Activated T-cell treated with anti-CD3 and anti-CD28 coated beads, Interleukin-2, amount 50 U/mL, for 72 hours (primary cell): ENCODE data around the gene COL1A1. TPM values are rescaled to one million over a fixed set of nuclear protein-coding genes. Genes with fewer than 3 reads are reported as not detected.

Source experiments
- ATAC-seq, 2 donors: fragments of 150-1000 bp; cut with Tn5 transposase; replicated peaks in 1 of 2; 2 replicates each; pipeline ENCODE4 v1.10.0; 2021; ENCODE audit warnings: moderate library complexity in 2 of 2, mild to moderate bottlenecking in 1 of 2
- DNase-seq, 2 donors: peaks; one replicate each; pipeline ENCODE4 v3.0.0; 2021 to 2022; ENCODE audit warnings: mixed read lengths in 1 of 2
- H3K27ac Mint-ChIP-seq: one replicate; pipeline ENCODE4 v1.8.0; 2022; ENCODE audit warnings: mild to moderate bottlenecking, moderate library complexity, mixed read lengths
- H3K27me3 Mint-ChIP-seq: one replicate; pipeline ENCODE4 v1.8.0; 2022; ENCODE audit warnings: low read depth, mixed read lengths
- H3K36me3 Mint-ChIP-seq, 2 donors: one replicate each; pipeline ENCODE4 v1.8.0; 2022; ENCODE audit warnings: mixed read lengths in 2 of 2, mild to moderate bottlenecking in 1 of 2; ENCODE audit not compliant: insufficient read depth in 2 of 2
- H3K4me1 Mint-ChIP-seq: one replicate; pipeline ENCODE4 v1.8.0; 2022; ENCODE audit warnings: low read depth, mixed read lengths
- H3K4me3 Mint-ChIP-seq, 2 donors: one replicate each; pipeline ENCODE4 v1.8.0; 2022; ENCODE audit warnings: mild to moderate bottlenecking in 2 of 2, mixed read lengths in 2 of 2, moderate library complexity in 2 of 2
- H3K9me3 Mint-ChIP-seq, 2 donors: one replicate each; pipeline ENCODE4 v1.8.0; 2022; ENCODE audit warnings: mixed read lengths in 2 of 2
- total RNA-seq, 2 donors: library from RNA; stranded (reverse); gene quantifications; one replicate each; pipeline ENCODE4 v1.2.3, GENCODE V29; 2022

The COL1A1 gene
- total RNA-seq: 10 to 100 TPM in 1 of 2 donors, 1 to 10 TPM in 1; 9.8 to 10.3 TPM

DNA sequence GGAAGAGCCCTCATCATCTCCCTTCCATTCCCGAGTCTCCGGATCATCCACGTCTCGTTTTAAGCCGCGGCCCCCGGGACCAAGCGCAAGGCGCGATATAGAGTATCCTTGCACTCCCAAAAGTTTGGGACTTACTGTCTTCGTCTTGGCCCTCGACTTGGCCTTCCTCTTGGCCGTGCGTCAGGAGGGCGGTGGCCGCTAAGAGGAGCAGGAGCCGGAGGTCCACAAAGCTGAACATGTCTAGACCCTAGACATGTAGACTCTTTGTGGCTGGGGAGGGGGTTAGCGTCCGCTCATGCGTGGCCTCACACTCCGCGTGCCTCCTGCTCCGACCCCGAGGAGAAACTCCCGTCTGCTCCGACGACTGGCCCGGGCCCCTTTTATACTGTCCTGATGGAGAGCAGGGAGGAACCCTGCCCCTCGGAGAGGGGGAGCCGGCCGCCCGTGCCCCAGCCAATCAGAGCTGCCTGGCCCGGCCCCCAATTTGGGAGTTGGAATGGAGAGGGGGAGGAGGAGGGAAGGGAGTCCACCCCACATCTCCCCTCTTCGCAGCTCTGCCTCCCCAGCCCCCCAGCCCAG is at the start of gene COL1A1:
Gene COL1A1, minus strand, starts transcription at position 356 of the 579 bp plus-strand sequence. Its CDS starts 118 bp downstream, at position 238.
- H3K27ac Mint-ChIP-seq: peak within 1 kb of the TSS; percentile 35

DNA sequence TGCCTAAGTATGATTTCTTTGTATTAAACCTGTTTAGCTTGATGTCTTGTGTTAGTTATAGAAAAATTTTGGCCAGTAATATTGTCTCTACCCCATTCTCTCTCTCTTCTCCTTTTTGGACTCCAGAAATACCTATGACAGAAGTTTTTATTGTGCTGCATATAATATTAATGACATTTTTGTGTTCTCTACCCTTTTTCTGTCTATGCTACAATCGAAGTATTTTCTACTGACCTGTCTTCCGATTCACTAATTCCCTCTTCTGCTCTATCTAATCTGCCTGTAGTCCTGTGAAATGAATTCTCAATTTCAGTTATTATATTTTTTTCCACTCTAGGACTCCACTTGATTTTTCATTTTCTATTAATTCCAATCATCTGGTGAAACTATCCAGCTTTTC is 46.8 kb upstream of the COL1A1 start:
- ATAC-seq (no peak), DNase-seq (no peak)
- Mint-ChIP-seq H3K36me3 (peaks cover 8 to 10% of the 10 kb centered on the region in 2 donors), H3K4me1 (no peaks in the 10 kb centered on the region), H3K27ac (no peak overlapping the region), H3K4me3 (no peak overlapping the region), H3K9me3 (peaks cover 4 to 11% of the 10 kb centered on the region in 2 donors), H3K27me3 (peaks cover 15% of the 10 kb centered on the region)

More for the DNA sequence above, at the start of gene COL1A1:
- ATAC-seq: no peak
- Mint-ChIP-seq H3K36me3 (no peaks in the 10 kb centered on the region), H3K4me3 (peak within 1 kb of the TSS; percentile 86 to 87), H3K27me3 (peaks cover 55% of the 10 kb centered on the region), H3K9me3 (no peaks in the 10 kb centered on the region), H3K4me1 (peaks cover 18% of the 10 kb centered on the region)
- DNase-seq: peak in 1 of 2 donors; percentile 12

DNA sequence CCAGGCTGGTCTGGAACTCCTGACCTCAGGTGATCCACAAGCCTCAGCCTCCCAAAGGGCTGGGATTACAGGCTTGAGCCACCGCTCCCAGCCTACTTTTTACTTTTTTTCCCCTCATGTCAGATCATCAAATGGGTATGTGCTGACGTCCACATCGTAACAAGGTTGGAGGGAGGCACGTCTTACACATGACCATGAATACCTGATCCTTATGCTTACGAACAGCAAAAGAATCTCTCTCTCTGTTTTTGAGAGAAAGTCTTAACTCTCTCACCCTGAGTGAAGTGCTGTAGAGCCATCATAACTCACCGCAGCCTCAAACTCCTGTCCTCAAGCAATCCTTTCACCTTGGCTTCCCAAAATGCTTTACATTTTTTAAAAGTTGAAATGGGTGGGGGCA is 43.3 kb upstream of the COL1A1 start:
- ATAC-seq: no peak
- Mint-ChIP-seq H3K36me3 (peaks cover 8 to 10% of the 10 kb centered on the region in 2 donors), H3K4me1 (no peaks in the 10 kb centered on the region), H3K27me3 (peaks cover 39% of the 10 kb centered on the region), H3K27ac (no peak overlapping the region), H3K9me3 (peaks cover 4 to 11% of the 10 kb centered on the region in 2 donors), H3K4me3 (no peak overlapping the region)
- no peak for DNase-seq

DNA sequence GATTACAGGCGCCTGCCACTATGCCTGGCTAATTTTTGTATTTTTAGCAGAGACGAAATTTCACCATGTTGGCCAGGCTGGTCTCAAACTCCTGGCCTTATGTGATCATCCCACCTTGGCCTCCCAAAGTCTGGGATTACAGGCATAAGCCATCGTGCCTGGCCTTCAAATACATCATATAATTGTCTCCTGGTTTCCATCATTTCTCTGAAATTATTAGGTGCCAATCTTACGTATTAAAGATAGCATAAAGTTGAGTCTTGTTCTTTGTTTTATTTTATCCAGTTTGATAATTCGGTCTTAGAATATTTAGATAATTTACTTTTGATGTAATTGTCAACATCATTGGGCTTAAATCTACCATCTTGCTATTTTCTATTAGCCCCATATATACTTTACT is 40.0 kb upstream of the COL1A1 start:
- DNase-seq: no peak
- no peaks in the 10 kb centered on the region for H3K36me3 Mint-ChIP-seq
- H3K9me3 Mint-ChIP-seq: no peaks in the 10 kb centered on the region
- no peak for ATAC-seq
- H3K27me3 Mint-ChIP-seq: peaks cover 53% of the 10 kb centered on the region
- H3K4me1 Mint-ChIP-seq: no peaks in the 10 kb centered on the region
- no peak overlapping the region for H3K27ac Mint-ChIP-seq
- no peak overlapping the region for H3K4me3 Mint-ChIP-seq

DNA sequence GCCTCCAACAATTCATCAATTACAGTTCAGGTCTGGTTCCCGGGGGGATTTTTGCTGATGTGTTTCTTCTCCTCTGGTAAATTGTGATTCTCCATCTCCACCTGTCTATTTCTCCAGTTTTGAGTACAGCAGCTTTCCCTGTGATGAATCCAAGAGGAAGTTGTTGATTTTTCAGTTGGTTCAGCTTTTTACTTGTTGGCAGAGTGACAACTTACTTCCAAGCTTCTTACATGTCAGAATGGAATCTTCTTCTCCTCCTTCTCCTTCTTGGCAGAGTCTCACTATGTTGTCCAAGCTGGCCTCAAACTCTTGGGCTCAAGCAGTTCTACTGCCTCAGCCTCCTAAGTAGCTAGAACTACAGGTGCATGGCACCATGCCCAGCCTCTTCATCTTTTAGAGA is 39.4 kb upstream of the COL1A1 start:
- no peak overlapping the region for H3K4me3 Mint-ChIP-seq
- H3K27me3 Mint-ChIP-seq: peaks cover 58% of the 10 kb centered on the region
- no peaks in the 10 kb centered on the region for H3K36me3 Mint-ChIP-seq
- ATAC-seq (no peak), DNase-seq (no peak)
- no peak overlapping the region for H3K27ac Mint-ChIP-seq
- H3K9me3 Mint-ChIP-seq: no peaks in the 10 kb centered on the region
- no peaks in the 10 kb centered on the region for H3K4me1 Mint-ChIP-seq

DNA sequence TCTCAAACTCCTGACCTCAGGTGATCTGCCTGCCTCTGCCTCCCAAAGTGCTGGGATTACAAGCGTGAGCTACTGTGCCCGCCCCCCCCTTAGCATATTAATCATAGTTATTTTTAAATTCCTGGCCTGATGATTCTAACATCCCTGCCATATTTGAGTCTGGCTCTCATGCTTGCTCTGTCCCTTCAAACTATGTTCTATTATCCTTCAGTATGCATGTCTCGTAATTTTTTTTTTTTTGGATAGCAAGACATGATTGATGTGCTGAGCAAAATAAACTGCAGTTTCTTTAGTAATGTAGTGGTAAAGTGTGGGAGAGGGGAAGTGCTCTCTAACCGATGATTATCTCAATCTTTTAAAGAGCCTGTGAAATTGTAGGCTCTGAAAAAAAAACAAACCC is 38.5 kb upstream of the COL1A1 start:
- no peak overlapping the region for H3K4me3 Mint-ChIP-seq
- no peaks in the 10 kb centered on the region for H3K9me3 Mint-ChIP-seq
- H3K27me3 Mint-ChIP-seq: peaks cover 68% of the 10 kb centered on the region
- no peaks in the 10 kb centered on the region for H3K36me3 Mint-ChIP-seq
- H3K4me1 Mint-ChIP-seq: no peaks in the 10 kb centered on the region
- DNase-seq (no peak), ATAC-seq (no peak)
- H3K27ac Mint-ChIP-seq: no peak overlapping the region

DNA sequence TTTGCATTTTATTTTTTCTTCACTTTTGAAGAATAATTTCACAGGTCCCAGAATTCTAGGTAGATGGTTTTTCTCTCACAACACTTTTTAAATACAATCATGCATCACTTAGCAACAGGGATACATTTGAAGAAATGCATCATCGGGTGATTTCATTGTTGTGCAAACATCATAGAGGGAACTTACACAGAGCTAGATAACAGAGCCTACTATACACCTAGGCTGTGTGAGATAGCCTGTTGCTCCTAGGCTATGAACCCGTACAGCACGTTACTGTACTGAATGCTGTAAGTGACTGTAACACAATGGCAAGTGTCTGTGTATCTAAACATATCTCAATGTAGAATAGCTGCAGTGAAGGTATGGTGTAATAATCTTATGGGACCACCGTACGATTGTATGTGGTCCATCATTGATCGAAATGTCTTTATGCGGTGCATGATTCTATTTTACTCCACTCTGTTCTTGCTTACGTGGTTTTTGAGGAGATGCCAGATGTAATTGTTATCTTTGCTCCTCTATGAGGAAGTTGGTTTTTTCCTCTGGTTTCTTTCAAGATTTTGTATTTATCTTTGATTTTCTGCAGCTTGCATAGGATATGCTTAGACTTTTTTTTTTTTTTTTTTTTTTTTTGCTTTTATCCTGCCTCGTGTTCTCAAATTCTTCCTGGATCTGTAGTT is 37.3 kb upstream of the COL1A1 start:
- no peaks in the 10 kb centered on the region for H3K4me1 Mint-ChIP-seq
- ATAC-seq: no peak
- DNase-seq: no peak
- no peaks in the 10 kb centered on the region for H3K9me3 Mint-ChIP-seq
- H3K36me3 Mint-ChIP-seq: no peaks in the 10 kb centered on the region
- H3K27ac Mint-ChIP-seq: no peak overlapping the region
- no peak overlapping the region for H3K4me3 Mint-ChIP-seq
- peaks cover 68% of the 10 kb centered on the region for H3K27me3 Mint-ChIP-seq

DNA sequence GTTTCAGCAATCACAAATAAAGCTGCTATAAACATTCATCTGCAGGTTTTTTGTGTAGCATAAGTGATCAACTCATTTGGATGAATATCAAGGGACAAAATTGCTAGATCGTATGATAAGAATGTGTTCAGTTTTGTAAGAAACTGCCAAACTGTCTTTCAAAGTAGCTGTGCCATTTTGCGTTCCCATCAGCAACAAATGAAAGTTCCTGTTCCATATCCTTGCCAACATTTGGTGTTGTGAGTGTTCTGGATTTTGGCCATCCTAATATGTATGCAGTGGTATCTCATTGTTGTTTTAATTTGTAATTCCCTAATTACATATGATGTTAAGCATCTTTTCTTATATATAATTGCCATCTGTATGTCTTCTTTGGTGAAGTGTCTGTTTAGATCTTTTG is 36.5 kb upstream of the COL1A1 start:
- Mint-ChIP-seq H3K27ac (no peak overlapping the region), H3K4me3 (no peak overlapping the region), H3K9me3 (no peaks in the 10 kb centered on the region), H3K27me3 (peaks cover 70% of the 10 kb centered on the region), H3K4me1 (no peaks in the 10 kb centered on the region), H3K36me3 (no peaks in the 10 kb centered on the region)
- DNase-seq: no peak
- ATAC-seq: no peak

DNA sequence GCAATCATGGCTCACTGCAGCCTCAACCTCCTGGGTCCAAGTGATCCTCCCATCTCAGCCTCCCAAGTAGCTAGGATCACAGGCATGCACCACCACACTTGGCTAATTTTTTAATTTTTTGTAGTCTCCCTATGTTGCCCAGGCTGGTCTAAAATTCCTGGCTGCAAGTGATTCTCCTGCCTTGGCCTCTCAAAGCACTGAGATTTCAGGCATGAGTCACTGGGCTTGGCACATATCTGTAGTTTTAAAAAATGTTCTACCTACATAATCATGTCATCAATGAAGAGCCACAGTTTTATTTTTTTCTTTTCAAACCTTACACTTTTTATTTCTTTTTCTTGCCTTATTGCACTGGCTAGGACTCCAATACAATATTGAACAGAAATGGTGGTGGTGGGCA is 33.1 kb upstream of the COL1A1 start:
- ATAC-seq (no peak), DNase-seq (no peak)
- H3K36me3 Mint-ChIP-seq: no peaks in the 10 kb centered on the region
- H3K27ac Mint-ChIP-seq: no peak overlapping the region
- H3K9me3 Mint-ChIP-seq: no peaks in the 10 kb centered on the region
- H3K4me1 Mint-ChIP-seq: no peaks in the 10 kb centered on the region
- no peak overlapping the region for H3K4me3 Mint-ChIP-seq
- H3K27me3 Mint-ChIP-seq: peaks cover 59% of the 10 kb centered on the region

DNA sequence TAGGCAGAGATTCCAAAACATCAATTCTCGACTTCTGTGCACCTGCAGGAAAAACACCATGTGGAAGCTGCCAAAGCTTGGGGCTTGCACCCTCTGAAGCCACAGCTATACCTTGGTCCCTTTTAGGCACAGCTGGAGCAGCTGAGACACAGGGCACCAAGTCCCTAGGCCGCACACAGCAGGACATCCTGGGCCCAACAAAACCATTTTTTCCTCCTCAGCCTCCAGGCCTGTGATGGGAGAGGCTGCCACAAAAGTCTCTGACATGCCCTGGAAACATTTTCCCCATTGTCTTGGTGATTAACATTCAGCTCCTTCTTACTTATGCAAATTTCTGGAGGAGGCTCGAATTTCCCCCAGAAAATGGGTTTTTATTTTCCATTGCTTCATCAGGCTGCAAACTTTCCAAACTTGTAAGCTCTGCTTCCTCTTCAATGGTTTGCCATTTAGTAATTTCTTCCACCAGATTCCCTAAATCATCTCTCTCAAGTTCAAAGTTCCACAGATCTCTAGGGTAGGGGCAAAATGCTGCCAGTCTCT is 24.3 kb upstream of the COL1A1 start:
- Mint-ChIP-seq H3K27me3 (peaks cover 4% of the 10 kb centered on the region), H3K4me1 (peaks cover 6% of the 10 kb centered on the region), H3K36me3 (peaks cover 6 to 10% of the 10 kb centered on the region in 2 donors), H3K4me3 (no peak overlapping the region), H3K27ac (no peak overlapping the region), H3K9me3 (peaks cover 8 to 10% of the 10 kb centered on the region in 2 donors)
- DNase-seq (no peak), ATAC-seq (no peak)

DNA sequence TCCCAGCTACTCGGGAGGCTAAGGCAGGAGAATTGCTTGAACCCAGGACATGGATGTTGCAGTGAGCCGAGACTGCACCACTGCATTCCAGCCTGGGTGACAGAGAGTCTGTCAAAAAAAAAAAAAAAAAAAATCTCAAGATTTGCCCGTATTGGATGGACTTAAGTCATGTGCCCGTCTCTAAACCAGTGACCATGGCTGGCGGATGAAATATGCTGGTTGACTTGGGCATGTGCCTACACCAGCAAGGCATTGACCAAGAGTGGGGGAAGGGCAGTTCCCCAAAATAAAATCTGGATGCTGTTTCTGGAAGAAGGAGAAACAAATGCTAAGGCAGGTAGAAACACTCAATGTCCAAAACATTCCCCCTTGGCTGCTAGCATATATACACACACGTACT is 21.5 kb upstream of the COL1A1 start:
- DNase-seq (no peak), ATAC-seq (no peak)
- Mint-ChIP-seq H3K27ac (no peak overlapping the region), H3K4me1 (peaks cover 6% of the 10 kb centered on the region), H3K36me3 (peaks cover 6% of the 10 kb centered on the region in 2 donors), H3K27me3 (peaks cover 3% of the 10 kb centered on the region), H3K4me3 (no peak overlapping the region), H3K9me3 (peaks cover 3 to 6% of the 10 kb centered on the region in 2 donors)

DNA sequence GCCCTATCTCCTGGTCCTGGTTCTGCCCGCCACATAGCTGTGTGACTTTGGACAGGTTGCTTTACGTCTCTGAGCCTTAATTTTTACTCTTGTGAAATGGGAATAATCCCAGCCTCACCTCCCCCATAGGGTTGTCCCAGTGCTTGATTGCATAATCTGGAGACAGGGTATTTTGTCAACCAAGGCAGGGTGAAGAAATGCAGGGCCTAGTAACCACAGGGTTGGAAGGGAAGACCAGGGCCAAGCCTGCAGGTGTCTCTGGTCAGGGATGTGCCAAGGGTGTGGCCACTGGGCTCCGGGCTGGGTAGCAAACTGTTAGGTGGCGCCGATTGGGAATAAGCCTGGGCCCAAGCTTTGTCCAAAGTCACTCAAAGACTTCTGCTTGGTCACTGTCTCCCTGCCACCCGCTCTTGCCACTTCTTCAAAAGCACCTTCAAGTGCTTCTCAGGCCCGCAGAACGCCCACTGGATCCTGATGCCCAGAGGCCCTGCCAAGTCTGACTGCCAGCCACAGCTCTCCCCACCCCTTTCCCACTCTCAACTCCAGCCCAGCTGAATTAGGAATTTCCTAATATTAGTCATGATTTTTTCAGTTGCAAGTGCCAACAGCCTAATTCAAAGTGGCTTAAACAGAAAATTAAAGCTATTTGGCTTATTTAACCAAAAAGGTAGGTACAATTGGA is 20.6 kb upstream of the COL1A1 start:
- Mint-ChIP-seq H3K36me3 (peaks cover 6% of the 10 kb centered on the region in 2 donors), H3K27me3 (peaks cover 8% of the 10 kb centered on the region), H3K9me3 (peaks cover 3 to 6% of the 10 kb centered on the region in 2 donors), H3K4me3 (no peak overlapping the region), H3K4me1 (peaks cover 6% of the 10 kb centered on the region), H3K27ac (no peak overlapping the region)
- DNase-seq (no peak), ATAC-seq (no peak)

DNA sequence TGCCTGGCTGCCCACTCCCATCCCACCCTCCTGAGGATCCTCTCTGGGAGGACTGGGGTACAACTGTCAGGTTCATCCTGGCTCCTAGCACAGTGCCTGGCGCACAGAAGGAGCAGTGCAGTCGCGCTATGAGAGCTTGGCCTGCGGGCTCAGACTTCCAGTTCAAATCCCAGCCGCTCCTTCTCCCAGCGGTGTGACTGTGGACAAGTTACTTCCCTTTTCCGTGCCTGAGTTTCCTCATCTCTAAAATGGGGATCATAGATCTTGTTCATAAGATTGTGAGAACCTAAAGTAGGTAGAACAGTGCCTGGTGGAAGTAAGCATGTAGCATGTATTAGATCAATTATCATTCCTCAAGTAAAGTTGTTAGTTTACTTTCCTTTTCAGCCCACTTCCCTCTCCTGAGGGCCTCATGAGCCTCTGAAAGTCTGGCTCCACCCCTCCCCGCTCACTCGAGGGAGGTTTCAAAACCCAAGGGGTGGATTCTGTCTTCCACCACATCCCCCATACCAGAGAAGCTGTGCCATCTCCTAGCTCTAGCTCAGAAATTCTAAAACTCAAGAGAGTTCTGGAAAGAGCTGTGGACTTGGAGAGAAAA is 19.9 kb upstream of the COL1A1 start:
- Mint-ChIP-seq H3K4me1 (peaks cover 6% of the 10 kb centered on the region), H3K27ac (no peak overlapping the region), H3K27me3 (peaks cover 8% of the 10 kb centered on the region), H3K36me3 (peaks cover 6% of the 10 kb centered on the region in 2 donors), H3K4me3 (no peak overlapping the region), H3K9me3 (peaks cover 3 to 6% of the 10 kb centered on the region in 2 donors)
- ATAC-seq: no peak
- no peak for DNase-seq
